DMS 273 (cell line): ENCODE measurements around the gene SNRNP48.

ENCODE experiments used
- DNase-seq: peaks from one replicate; lab custom pipeline; 2025; ENCODE audit not compliant: unreplicated experiment; lab: John Stamatoyannopoulos, UW

The SNRNP48 gene

GRCh38 chr6:7640016-7640415, 50.0 kb downstream of the SNRNP48 start:
- no peak for DNase-seq

- DNase-seq = peak; percentile 8
Measured at GRCh38 chr6:7640607-7641577, 50.9 kb downstream of the SNRNP48 start.

- DNase-seq = no peak
Measured at GRCh38 chr6:7642791-7643190, 52.8 kb downstream of the SNRNP48 start.

GRCh38 chr6:7644417-7644816, 54.4 kb downstream of the SNRNP48 start:
- DNase-seq = no peak

GRCh38 chr6:7646394-7646793, 56.4 kb downstream of the SNRNP48 start:
- no peak for DNase-seq

- DNase-seq = no peak
Measured at GRCh38 chr6:7647504-7647903, 57.5 kb downstream of the SNRNP48 start.

GRCh38 chr6:7649037-7649810, 59.2 kb downstream of the SNRNP48 start:
- no peak for DNase-seq

GRCh38 chr6:7650878-7651277, 60.9 kb downstream of the SNRNP48 start:
- no peak for DNase-seq

GRCh38 chr6:7652957-7653356, 63.0 kb downstream of the SNRNP48 start:
- DNase-seq = no peak

- DNase-seq = no peak
Measured at GRCh38 chr6:7656355-7656754, 66.4 kb downstream of the SNRNP48 start.

- DNase-seq = no peak
Measured at GRCh38 chr6:7658543-7658942, 68.5 kb downstream of the SNRNP48 start.

GRCh38 chr6:7661364-7661763, 71.4 kb downstream of the SNRNP48 start:
- DNase-seq = no peak
